Regular cardiac myocyte (primary cell): ENCODE results near the gene SPATA45. TPM values are rescaled to one million over a fixed set of nuclear protein-coding genes. Genes with fewer than 3 reads are reported as not detected.

Experiments
- total RNA-seq: library from RNA; depleted of rRNA; stranded (reverse); fragments of >200 nt; gene quantifications from 2 replicates; pipeline ENCODE4 v1.2.3, GENCODE V29; 2014

Gene SPATA45
- 1.1 TPM in 1 of 2 replicates, not detected in the other for total RNA-seq

DNA sequence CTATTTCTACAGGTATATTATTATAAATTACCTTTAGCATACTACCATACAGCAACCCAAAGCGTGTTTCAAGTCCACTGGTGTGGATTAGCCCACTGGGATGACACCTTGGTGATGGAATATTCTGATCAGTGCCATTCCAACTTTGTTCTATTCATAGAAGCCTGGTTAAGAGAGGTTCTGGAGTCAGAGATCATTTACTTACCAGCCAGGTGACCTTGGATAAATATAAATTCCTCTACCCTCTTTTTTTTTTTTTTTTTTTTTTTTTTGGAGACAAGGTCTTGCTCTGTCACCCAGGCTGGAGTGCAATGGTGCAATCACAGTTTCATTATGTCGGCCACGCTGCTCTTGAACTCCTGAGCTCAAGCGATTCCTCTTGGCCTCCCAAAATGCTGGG lies at the start of gene SPATA45:
SPATA45 (minus strand) TSS at position 101 of the 400 bp plus-strand sequence. CDS start 11,500 bp downstream, outside the sequence.

DNA sequence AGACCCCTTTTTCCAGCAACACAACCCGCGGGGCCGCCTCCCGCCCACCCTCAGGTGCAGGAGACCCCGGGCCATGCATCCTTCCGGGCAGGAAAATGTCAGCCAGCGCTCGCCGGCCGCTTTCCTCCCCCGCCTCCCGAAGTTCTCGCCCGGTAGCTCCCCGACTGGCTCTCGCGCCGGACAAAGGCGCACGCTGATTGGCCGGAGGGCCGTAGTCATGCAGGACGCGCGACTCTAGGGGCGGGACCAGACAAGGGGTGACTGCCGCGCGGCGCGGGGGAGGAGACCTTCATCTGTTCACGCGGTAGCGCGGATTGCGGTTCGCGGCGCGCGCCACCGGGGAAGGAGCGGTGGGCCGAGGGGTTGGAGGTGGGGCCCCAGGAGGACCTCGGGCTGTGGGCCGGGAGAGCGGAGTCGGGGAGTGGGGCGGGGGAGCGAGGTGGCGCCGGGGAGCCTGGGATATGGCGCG lies 10.6 kb upstream of the SPATA45 start, which contains the start of gene FLVCR1:
FLVCR1 (plus strand) TSS at position 284 of the 469 bp plus-strand sequence; CDS start at position 462, 178 bp downstream.

DNA sequence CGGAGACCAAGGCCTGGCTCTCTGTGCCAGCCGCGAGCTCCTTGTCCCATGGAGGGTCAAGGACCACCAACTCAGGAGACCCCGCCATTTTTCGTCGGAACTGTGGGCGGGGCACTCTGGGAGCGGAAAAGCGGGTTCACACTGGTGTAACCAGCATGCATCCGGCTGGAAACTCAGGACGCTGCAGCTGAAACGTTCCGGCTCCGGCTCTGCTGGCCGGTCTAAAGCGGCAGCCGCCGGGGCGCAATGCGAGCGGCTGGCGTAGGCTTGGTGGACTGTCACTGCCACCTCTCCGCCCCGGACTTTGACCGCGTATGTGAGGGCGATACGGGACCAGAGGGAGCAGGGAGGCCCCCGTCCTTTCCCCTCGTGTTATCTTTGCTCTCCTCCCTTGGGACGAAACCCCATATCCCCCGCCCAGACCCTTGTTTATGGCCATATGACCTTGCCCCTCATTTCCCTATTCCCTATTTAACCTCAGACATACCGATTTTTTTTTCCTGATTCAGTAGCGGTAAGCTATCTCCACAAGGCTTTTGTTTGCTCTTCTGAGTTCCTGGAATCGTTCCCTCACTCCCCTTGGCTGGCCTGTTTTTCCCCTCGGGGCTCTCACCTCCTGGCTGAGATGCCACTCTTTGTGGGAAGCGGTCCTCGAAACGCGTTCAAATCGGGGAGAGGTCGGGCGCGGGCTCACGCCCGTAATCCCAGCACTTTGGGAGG lies 55.6 kb downstream of the SPATA45 start, which contains the start of the genes NSL1 and TATDN3:
NSL1 (minus strand) TSS at position 102 of the 720 bp plus-strand sequence; CDS start at position 88, 14 bp downstream.
TATDN3 (plus strand) TSS at position 219 of the 720 bp plus-strand sequence; CDS start at position 247, 28 bp downstream.

Other genes starting within 250 kb of the SPATA45 start
- gene ATF3, start 238.9 kb downstream of the SPATA45 start, total RNA-seq, result 5.4 and 14.9 TPM in 2 replicates
- gene BATF3, start 147.8 kb downstream of the SPATA45 start, total RNA-seq, result 3.9 and 6.5 TPM in 2 replicates
- gene NSL1, start 55.9 kb downstream of the SPATA45 start, total RNA-seq, result 39.7 and 54.1 TPM in 2 replicates
- gene TATDN3, start 55.8 kb downstream of the SPATA45 start, total RNA-seq, result 12.8 and 20.9 TPM in 2 replicates
- 7.9 and 9.4 TPM in 2 replicates for gene FLVCR1, start 10.6 kb upstream of the SPATA45 start, total RNA-seq
- 0.28 TPM in 1 of 2 replicates, not detected in the other for gene VASH2, start 102.9 kb upstream of the SPATA45 start, total RNA-seq
- gene ANGEL2, start 168.2 kb upstream of the SPATA45 start, total RNA-seq, result 37.2 and 41.7 TPM in 2 replicates
- gene RPS6KC1, start 203.6 kb upstream of the SPATA45 start, total RNA-seq, result 26.5 and 33.0 TPM in 2 replicates